SK-N-MC (cell line): Measurements from ENCODE around the gene ZMIZ2.
"Not testable (repeated sequence)": the region's sequence is repeated elsewhere in the genome, so short reads cannot be mapped to it uniquely, and the experiment has no call there.

Experiments used
- EZH2 ChIP-seq: fragments of 200-600 bp; sonication (generic); IDR thresholded peaks from one replicate; pipeline ENCODE4 v1.6.1; 2017; ENCODE audit warnings: antibody characterized with exemption
- FOXP2 ChIP-seq: optimal IDR thresholded peaks from 2 replicates; pipeline ENCODE3; 2011; ENCODE audit warnings: mild to moderate bottlenecking, moderate library complexity; ENCODE audit not compliant: insufficient read depth; ENCODE audit errors: extremely low read length, control extremely low read depth
- POLR2AphosphoS5 ChIP-seq: IDR thresholded peaks from 2 replicates; pipeline ENCODE4 v1.6.1; 2012; ENCODE audit warnings: mild to moderate bottlenecking, low read depth, low read length, borderline replicate concordance

GRCh38 chr7:44699598-44699997 lies 49.0 kb upstream of the ZMIZ2 start:
- TF ChIP-seq POLR2AphosphoS5, EZH2, FOXP2: not testable (repeated sequence)
